ENCODE data around the gene MYO7B. TPM values are rescaled to one million over a fixed set of nuclear protein-coding genes. Genes with fewer than 3 reads are reported as not detected.

MYO7B gene
- total and polyA plus RNA-seq, 8 donors, result 0.61 to 2.4 (median 1.00) TPM

- intact Hi-C loops (cut with DNase I), result no loop called here
- no peaks in the 10 kb centered on the region for H3K9me3 ChIP-seq
- H3K27me3 ChIP-seq, result no peaks in the 10 kb centered on the region
- TF ChIP-seq CTCF (IDR thresholded peaks at IDR 0.05), result no peak
- H3K36me3 ChIP-seq, result no peaks in the 10 kb centered on the region
- no peak overlapping the region for H3K4me3 ChIP-seq
- DNase-seq (peak in 1 of 4 donors; percentile 51), ATAC-seq (no peak)
- H3K4me1 ChIP-seq, result peaks cover 0 to 19% of the 10 kb centered on the region in 2 donors
- H3K27ac ChIP-seq, result no peak overlapping the region
These were observed 91.6 kb downstream of the MYO7B start for GRCh38 chr2:127626917-127627739.

GRCh38 chr2:127627740-127628571 lies 92.5 kb downstream of the MYO7B start:
- ATAC-seq (no peak), DNase-seq (peak in 1 of 4 donors; percentile 68)
- Histone ChIP-seq H3K9me3 (no peaks in the 10 kb centered on the region), H3K4me1 (peaks cover 0 to 20% of the 10 kb centered on the region in 2 donors), H3K4me3 (no peak overlapping the region), H3K27me3 (no peaks in the 10 kb centered on the region), H3K36me3 (no peaks in the 10 kb centered on the region), H3K27ac (no peak overlapping the region)
- intact Hi-C loops (cut with DNase I), result no loop called here
- no peak for TF ChIP-seq CTCF (IDR thresholded peaks at IDR 0.05)

- Histone ChIP-seq H3K36me3 (no peaks in the 10 kb centered on the region), H3K4me1 (peaks cover 3 to 30% of the 10 kb centered on the region in 2 donors), H3K27ac (no peak overlapping the region), H3K27me3 (no peaks in the 10 kb centered on the region), H3K4me3 (no peak overlapping the region), H3K9me3 (no peaks in the 10 kb centered on the region)
- TF ChIP-seq CTCF (IDR thresholded peaks at IDR 0.05), result no peak
- intact Hi-C loops (cut with DNase I), result no loop called here
- ATAC-seq (no peak), DNase-seq (peak in 1 of 4 donors; percentile 59)
These were observed 93.5 kb downstream of the MYO7B start for GRCh38 chr2:127628767-127629614.

GRCh38 chr2:127629637-127630036 lies 94.2 kb downstream of the MYO7B start:
- Histone ChIP-seq H3K4me3 (no peak overlapping the region), H3K9me3 (no peaks in the 10 kb centered on the region), H3K4me1 (peaks cover 4 to 36% of the 10 kb centered on the region in 2 donors), H3K27me3 (no peaks in the 10 kb centered on the region), H3K36me3 (no peaks in the 10 kb centered on the region), H3K27ac (no peak overlapping the region)
- DNase-seq (no peak), ATAC-seq (no peak)
- TF ChIP-seq CTCF (IDR thresholded peaks at IDR 0.05), result no peak
- intact Hi-C loops (cut with DNase I), result no loop called here
